22Rv1 (cell line): ENCODE measurements around the gene CPA1.
"Not testable (repeated sequence)": the region's sequence is repeated elsewhere in the genome, so short reads cannot be mapped to it uniquely, and the experiment has no call there.

Source experiments
- H3K27ac ChIP-seq: fragments of 450-650 bp; 2 replicates; pipeline ENCODE4 v1.5.1; 2017
- ZFX ChIP-seq: fragments of 450-650 bp; IDR thresholded peaks from 2 replicates; pipeline ENCODE4 v1.6.1; 2017; ENCODE audit warnings: antibody characterized with exemption, borderline replicate concordance
- TF ChIP-seq, protein P1 (sequence below): fragments of 450-650 bp; IDR thresholded peaks from 2 replicates; pipeline ENCODE4 v1.5.1; 2017; ENCODE audit warnings: mild to moderate bottlenecking

Gene CPA1

DNA sequence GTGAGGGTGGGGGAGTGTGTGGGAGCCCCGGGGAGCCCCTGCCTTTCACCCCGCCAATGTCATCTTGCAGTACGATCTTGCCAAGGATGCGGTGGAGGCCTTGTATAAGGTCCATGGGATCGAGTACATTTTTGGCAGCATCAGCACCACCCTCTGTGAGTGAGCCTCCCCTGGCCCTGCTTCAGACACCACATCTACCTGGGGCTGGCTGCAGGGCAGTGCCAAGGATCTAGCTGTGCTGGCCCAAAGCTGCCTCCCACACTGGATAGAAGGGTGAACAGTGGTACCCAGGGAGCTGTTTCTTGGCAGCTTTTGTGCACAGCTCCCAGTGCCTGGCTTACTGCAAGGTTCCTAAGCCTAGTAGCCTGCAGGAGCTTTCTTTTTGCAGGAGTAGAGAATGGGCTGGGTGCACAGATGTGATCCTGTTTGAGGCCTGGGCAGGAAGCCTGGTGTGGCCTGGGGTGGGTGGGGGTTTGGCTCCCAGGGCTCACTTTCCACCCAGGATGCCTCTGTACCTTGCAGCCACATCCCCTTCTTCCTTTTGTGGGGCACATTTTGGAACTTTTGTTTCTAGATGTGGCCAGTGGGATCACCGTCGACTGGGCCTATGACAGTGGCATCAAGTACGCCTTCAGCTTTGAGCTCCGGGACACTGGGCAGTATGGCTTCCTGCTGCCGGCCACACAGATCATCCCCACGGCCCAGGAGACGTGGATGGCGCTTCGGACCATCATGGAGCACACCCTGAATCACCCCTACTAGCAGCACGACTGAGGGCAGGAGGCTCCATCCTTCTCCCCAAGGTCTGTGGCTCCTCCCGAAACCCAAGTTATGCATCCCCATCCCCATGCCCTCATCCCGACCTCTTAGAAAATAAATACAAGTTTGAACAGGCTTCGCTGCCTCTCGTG lies 12.2 kb upstream of the CPA1 start:
- TF ChIP-seq, protein P1, sequence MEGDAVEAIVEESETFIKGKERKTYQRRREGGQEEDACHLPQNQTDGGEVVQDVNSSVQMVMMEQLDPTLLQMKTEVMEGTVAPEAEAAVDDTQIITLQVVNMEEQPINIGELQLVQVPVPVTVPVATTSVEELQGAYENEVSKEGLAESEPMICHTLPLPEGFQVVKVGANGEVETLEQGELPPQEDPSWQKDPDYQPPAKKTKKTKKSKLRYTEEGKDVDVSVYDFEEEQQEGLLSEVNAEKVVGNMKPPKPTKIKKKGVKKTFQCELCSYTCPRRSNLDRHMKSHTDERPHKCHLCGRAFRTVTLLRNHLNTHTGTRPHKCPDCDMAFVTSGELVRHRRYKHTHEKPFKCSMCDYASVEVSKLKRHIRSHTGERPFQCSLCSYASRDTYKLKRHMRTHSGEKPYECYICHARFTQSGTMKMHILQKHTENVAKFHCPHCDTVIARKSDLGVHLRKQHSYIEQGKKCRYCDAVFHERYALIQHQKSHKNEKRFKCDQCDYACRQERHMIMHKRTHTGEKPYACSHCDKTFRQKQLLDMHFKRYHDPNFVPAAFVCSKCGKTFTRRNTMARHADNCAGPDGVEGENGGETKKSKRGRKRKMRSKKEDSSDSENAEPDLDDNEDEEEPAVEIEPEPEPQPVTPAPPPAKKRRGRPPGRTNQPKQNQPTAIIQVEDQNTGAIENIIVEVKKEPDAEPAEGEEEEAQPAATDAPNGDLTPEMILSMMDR = no peak
- no peak for TF ChIP-seq ZFX

DNA sequence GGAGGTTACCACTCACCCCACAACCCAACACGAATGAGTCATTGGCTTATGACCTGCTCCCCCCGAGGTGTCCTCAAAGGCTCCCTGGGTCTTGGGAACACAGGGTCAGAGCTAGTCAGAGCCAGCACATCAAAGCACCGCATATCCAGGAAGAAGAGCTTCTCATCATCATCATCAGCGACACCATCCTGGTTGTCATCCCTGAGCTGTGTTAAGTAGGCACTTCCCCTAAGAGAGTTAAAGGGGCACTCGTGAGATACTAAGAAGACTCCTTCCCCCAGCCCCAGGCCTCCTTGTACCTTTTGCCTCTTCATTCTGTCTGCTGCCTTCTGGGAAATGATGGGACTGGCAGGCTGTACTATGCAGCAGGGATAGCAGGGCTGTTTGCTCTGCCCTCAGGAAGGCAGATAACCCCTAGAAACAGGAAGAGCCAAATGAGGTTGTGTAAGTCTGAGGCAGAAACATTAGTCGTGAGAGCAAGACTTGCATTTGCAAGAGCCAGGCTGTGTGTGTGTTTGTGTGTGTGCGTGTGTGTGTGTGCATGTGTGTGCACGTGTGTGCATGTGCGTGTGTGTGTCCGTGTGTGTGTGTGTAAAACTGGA lies 11.1 kb upstream of the CPA1 start:
- TF ChIP-seq ZFX = no peak
- TF ChIP-seq, protein P1 = no peak
- no peak overlapping the region for H3K27ac ChIP-seq

More for the DNA sequence above, 12.2 kb upstream of the CPA1 start:
- no peak overlapping the region for H3K27ac ChIP-seq

DNA sequence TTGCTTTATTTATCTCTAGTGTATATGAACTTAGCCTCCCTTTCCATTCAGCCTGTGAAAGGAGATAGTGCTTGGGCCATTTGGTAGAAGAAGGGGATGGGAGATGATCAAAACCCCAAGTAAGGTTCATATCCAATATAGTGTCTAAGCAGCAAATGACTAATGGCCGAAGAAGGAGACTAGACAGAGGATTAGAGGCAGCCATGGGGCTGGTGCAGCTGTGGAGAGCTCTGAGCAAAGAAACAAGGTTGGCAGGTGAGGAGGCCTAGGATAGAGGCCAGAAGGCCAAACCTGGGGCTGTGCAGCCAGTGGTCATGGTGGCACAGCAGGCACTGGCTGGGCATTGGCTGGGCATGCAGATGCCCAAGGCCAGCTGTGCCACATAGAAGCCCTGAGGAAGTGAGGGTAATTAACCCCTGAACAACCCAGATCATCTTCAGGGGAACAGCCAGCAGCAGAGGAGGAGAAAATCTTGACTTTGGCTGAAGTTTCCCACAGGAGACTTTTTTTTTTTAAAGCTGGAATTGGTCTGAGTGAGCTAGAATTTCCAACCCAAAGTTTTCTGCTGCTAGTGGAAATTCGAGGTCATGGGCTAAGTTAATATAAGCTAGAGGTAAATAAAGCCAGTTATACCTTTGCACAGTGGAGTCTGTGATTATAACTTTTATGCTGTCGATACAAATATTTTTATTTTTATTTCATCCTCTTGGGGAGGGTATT lies 10.3 kb upstream of the CPA1 start:
- no peak overlapping the region for H3K27ac ChIP-seq
- TF ChIP-seq, protein P1 = no peak
- no peak for TF ChIP-seq ZFX

DNA sequence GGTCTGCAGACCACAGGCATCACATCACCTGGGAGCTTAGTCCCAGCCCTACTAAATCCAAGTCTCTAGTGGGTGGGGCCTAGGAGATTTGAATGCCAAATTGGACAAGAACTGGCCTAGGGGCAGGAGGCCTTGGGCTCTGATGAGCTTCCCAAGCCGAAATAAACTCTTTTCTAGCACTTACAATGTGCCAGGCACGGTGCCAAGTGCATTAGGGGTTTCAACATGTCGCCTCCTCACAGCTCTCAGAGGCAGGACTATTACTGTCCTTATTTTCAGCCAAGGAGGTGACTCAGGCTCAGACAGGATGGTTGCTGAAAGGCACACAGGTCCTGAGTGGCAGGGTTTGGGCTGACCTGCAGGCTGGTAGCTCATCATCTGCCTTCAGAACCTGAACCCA lies 9.2 kb upstream of the CPA1 start:
- no peak overlapping the region for H3K27ac ChIP-seq
- no peak for TF ChIP-seq ZFX
- TF ChIP-seq, protein P1 = no peak

DNA sequence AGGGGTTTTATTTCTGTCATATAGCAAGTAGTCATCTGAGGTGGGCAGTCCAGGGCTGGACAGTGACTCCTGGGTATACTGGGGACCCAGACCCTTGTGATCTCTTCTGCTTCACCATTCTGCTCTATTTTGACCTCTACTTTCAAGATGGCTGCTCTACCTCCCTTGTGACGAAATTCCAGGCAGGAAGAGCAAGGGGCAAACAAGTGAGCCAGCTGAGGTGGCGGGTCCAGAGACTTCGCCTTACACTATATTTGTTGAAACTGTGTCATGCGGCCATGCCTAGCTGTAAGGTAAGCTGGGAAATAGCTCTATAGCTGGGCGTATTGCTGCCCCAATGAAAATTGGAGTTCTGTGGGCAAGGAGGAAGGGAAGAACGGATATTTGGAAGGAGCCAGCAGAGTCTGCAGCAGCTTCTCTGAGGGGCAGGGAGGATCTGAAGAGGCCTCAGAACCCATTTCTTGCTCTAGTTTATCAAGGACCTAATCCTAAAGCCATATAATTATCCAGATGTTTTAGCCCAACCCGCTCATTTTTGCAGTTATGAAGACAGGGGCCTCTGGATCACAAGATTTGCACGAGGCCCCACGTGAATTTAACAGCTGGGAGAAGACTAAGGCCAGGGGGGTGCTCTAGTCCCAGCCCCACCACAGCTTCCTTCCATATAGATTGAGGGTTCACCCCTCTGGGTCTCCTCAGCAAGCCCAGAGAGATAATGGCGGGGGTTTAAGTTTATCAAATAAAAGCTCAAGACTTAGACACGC lies 7.7 kb upstream of the CPA1 start:
- no peak overlapping the region for H3K27ac ChIP-seq
- TF ChIP-seq, protein P1 = no peak
- TF ChIP-seq ZFX = no peak

DNA sequence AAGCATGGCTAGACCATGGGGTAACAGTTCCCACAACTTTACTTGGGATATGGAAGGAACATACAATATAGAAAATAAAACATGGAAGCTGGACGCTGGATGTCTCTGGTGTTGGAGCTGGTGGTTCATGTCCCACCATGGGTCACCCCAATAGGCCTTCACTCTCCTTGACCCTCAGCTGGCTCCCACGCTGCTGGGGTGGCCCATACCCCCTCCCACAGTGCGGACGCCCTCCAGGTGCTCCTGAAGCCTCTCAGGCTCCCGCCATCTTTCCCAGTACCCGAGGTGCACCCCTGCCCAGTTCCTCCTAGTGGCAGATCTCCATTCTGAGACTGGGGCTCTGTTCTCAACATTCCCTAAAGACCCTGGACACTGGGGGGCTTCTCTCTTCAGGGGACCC lies 5.8 kb upstream of the CPA1 start:
- TF ChIP-seq ZFX = no peak
- TF ChIP-seq, protein P1 = no peak
- no peak overlapping the region for H3K27ac ChIP-seq

DNA sequence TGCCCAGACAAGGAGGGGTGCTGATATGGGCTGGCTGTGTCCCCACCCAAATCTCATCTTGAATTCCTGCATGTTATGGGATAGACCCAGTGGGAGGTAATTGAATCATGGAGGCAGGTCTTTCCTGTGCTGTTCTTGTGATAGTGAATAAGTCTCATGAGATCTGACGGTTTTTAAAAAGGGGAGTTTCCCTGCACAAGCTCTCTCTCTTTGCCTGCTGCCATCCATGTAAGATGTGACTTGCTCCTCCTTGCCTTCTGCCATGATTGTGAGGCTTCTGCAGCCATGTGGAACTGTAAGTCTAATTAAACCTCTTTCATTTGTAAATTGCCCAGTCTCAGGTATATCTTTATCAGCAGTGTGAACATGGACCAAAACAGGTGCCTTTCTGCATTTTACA lies 3.8 kb upstream of the CPA1 start:
- not testable (repeated sequence) for H3K27ac ChIP-seq
